ENCODE measurements around the gene DNER. TPM values are rescaled to one million over a fixed set of nuclear protein-coding genes. Genes with fewer than 3 reads are reported as not detected.

The DNER gene
- total and polyA plus RNA-seq, 2 of the 13 experiments (the other 11 are each of a cell fraction or from before 2014, with no cell fraction given), result not detected

GRCh38 chr2:229611360-229611759, 103.0 kb downstream of the DNER start:
- ChIA-PET POLR2A (no interaction called here), CTCF (ENCODE audit: low intra/inter-chr PET ratio, low total read pairs) (no interaction called here)
- Histone ChIP-seq H3K4me3 (replicated peaks in 1 of 3; ENCODE audit: insufficient read depth in 1 of 3, low read depth in 2 of 3, low read length in 3 of 3) (no peak overlapping the region), H3K4me1 (ENCODE audit: insufficient read depth, low read length) (no peaks in the 10 kb centered on the region), H3K9me3 (ENCODE audit: low read length) (no peaks in the 10 kb centered on the region), H3K9ac (ENCODE audit: insufficient read depth, low read depth, low read length) (no peak overlapping the region), H4K20me1 (ENCODE audit: insufficient read depth, low read length) (no peaks in the 10 kb centered on the region), H3K79me2 (ENCODE audit: insufficient read depth, low read length) (no peaks in the 10 kb centered on the region), H3K27me3 (ENCODE audit: control insufficient read depth in 1 of 2, insufficient read depth in 2 of 2, low read length in 2 of 2) (peaks cover 0 to 4% of the 10 kb centered on the region in 2 experiments; a peak in 2 of 5 replicates), H3K36me3 (replicated peaks in 1 of 2; ENCODE audit: control insufficient read depth in 1 of 2, insufficient read depth in 2 of 2, low read length in 2 of 2) (no peaks in the 10 kb centered on the region), H3K4me2 (ENCODE audit: low read depth, low read length) (no peak overlapping the region), H3K27ac (ENCODE audit: extremely low read length, insufficient read depth, low read length) (no peak overlapping the region), H2AFZ (ENCODE audit: low read length) (no peak overlapping the region)
- no TSS peak for BruUV-seq (replicated peaks)
- ATAC-seq (no peak), DNase-seq (ENCODE audit: low spot score) (no peak), FAIRE-seq (no peak)
- in situ Hi-C loops (cut with HindIII; ENCODE audit: extremely low pct_ligation_motif_present, low pct_unique_long_range_greater_than_20kb), result no loop called here
- intact Hi-C loops (cut with micrococcal nuclease; ENCODE audit: unreplicated experiment), result no loop called here
- 16% methylated on average over 2 of the region's 2 CpGs for WGBS (ENCODE audit: low lambda C conversion rate)
- TF ChIP-seq SALL2 (CRISPR knock-in tag; IDR thresholded peaks at IDR 0.05), result no peak
- no peak for TF ChIP-seq ZNF367 (CRISPR knock-in tag; IDR thresholded peaks at IDR 0.05; ENCODE audit: borderline replicate concordance)
- no peak for TF ChIP-seq SAFB2 (CRISPR knock-in tag; IDR thresholded peaks at IDR 0.05; ENCODE audit: borderline replicate concordance, low read depth)
- TF ChIP-seq ZNF264 (CRISPR knock-in tag; IDR thresholded peaks at IDR 0.05), result no peak
- TF ChIP-seq ZHX1 (CRISPR knock-in tag; IDR thresholded peaks at IDR 0.05; ENCODE audit: low read depth), result no peak
- TF ChIP-seq ZBTB33 (CRISPR knock-in tag; IDR thresholded peaks at IDR 0.05), result no peak
- TF ChIP-seq ZFP82 (CRISPR knock-in tag; IDR thresholded peaks at IDR 0.05; ENCODE audit: borderline replicate concordance), result no peak
- TF ChIP-seq KDM4B (CRISPR knock-in tag; IDR thresholded peaks at IDR 0.05), result no peak
- TF ChIP-seq ATF3 (CRISPR knock-in tag; IDR thresholded peaks at IDR 0.05), result no peak
- TF ChIP-seq MXI1 (IDR thresholded peaks at IDR 0.05; ENCODE audit: borderline replicate concordance, low read depth, low read length), result no peak
- TF ChIP-seq YEATS4 (CRISPR knock-in tag; IDR thresholded peaks at IDR 0.05; ENCODE audit: borderline replicate concordance), result no peak
- TF ChIP-seq ZNF644 (CRISPR knock-in tag; IDR thresholded peaks at IDR 0.05; ENCODE audit: low read depth), result no peak
- no peak for TF ChIP-seq ZBTB49 (CRISPR knock-in tag; IDR thresholded peaks at IDR 0.05; ENCODE audit: borderline replicate concordance)
- no peak for TF ChIP-seq ZNF180 (CRISPR knock-in tag; IDR thresholded peaks at IDR 0.05; ENCODE audit: borderline replicate concordance, low read depth)
- no peak for TF ChIP-seq ZNF704 (CRISPR knock-in tag; IDR thresholded peaks at IDR 0.05; ENCODE audit: borderline replicate concordance)

Data from HepG2 (cell line).